Camera-type eye (tissue), 1 donor: ENCODE data around the gene MUC6. TPM values are rescaled to one million over a fixed set of nuclear protein-coding genes. Genes with fewer than 3 reads are reported as not detected.

Source experiments
- total RNA-seq: library from RNA; depleted of rRNA; stranded (reverse); fragments of >200 nt; gene quantifications from one replicate; pipeline ENCODE4 v1.2.3, GENCODE V29; 2014

Gene MUC6, protein sequence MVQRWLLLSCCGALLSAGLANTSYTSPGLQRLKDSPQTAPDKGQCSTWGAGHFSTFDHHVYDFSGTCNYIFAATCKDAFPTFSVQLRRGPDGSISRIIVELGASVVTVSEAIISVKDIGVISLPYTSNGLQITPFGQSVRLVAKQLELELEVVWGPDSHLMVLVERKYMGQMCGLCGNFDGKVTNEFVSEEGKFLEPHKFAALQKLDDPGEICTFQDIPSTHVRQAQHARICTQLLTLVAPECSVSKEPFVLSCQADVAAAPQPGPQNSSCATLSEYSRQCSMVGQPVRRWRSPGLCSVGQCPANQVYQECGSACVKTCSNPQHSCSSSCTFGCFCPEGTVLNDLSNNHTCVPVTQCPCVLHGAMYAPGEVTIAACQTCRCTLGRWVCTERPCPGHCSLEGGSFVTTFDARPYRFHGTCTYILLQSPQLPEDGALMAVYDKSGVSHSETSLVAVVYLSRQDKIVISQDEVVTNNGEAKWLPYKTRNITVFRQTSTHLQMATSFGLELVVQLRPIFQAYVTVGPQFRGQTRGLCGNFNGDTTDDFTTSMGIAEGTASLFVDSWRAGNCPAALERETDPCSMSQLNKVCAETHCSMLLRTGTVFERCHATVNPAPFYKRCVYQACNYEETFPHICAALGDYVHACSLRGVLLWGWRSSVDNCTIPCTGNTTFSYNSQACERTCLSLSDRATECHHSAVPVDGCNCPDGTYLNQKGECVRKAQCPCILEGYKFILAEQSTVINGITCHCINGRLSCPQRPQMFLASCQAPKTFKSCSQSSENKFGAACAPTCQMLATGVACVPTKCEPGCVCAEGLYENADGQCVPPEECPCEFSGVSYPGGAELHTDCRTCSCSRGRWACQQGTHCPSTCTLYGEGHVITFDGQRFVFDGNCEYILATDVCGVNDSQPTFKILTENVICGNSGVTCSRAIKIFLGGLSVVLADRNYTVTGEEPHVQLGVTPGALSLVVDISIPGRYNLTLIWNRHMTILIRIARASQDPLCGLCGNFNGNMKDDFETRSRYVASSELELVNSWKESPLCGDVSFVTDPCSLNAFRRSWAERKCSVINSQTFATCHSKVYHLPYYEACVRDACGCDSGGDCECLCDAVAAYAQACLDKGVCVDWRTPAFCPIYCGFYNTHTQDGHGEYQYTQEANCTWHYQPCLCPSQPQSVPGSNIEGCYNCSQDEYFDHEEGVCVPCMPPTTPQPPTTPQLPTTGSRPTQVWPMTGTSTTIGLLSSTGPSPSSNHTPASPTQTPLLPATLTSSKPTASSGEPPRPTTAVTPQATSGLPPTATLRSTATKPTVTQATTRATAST (N-terminal part only)
- total RNA-seq = not detected

DNA sequence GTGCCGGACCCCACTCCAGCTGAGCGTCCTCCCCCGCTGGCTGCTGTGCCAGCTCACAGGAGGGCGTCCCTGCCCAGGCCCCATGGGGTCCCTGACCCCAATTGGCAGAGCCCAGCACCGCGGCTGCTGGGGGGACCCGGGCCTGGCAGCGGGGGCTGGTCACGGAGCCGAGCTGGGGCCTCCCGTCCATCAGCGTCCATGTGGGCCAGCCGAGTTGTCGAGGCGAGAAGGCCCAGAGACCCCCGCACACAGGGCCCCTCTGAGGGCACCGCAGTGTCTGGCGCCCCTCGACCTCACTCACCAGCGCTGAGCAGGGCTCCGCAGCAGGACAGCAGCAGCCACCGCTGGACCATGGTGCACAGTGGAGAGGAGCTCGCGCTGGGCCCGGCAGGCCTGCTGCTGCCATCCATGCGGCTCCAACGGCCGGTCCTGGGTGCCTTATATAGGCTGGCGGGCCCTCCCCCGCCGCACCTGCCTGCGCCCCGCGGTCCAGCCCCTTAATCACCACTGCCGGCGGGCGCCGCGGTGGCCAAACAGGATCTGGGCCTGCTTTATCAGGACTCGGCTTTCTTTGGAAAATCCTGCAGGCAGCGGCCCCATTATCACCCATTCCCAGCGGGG lies at the start of gene MUC6:
Gene MUC6, minus strand, starts transcription at position 416 of the 621 bp plus-strand sequence. Its CDS starts 63 bp downstream, at position 353.

DNA sequence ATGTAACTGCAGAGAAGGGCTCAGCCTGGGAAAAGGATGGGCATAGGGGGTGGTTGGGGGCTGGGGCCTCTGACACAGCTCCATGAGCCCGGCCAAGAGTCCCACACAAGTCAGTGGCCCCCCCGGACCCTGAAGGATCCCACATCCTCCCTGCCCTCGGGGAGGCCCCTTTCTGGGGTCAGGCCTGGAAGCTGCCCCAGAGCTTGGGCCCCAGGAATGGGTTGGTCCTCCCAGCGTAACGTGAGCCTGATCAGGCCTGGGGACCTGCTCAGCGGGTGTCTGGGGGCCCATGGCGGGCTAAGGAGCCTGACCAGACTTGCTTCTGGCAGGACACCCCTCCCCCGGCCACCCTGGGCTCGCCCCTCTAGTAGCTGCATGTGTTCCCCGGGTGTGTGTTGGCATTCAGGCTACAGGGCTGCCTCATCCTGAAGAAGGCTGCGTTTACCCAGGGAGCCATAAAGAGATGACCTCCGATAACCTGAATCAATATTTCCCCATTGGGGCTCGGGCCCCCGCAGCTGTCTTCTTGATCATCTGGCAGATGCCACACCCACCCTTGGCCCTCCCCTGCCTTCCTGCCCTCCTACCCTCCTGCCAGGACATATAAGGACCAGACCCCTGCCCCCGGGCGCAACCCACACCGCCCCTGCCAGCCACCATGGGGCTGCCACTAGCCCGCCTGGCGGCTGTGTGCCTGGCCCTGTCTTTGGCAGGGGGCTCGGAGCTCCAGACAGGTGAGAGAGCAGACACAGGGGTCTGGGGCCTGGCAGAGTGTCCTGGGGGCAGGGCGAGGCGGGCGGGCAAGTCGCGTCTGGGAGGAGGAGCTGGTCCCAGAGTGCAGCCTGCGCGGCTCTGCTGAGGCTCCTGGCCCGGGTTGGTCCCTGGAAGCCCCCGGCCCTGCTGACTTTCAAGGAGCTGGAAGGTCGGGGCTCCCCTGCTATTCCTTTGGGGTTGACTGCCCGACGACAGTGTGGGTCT lies 38.0 kb upstream of the MUC6 start, which contains the start of gene MUC2:
Gene MUC2, plus strand, starts transcription at position 631 of the 978 bp plus-strand sequence.

Other genes with a start within 250 kb of the MUC6 start
- 6.4 TPM for gene CEND1, start 246.6 kb downstream of the MUC6 start, total RNA-seq
- gene SLC25A22, start 238.4 kb downstream of the MUC6 start, total RNA-seq = 27.7 TPM
- 17.8 TPM for gene PIDD1, start 231.5 kb downstream of the MUC6 start, total RNA-seq
- 169 TPM for gene RPLP2, start 226.8 kb downstream of the MUC6 start, total RNA-seq
- 28.0 TPM for gene PNPLA2, start 217.8 kb downstream of the MUC6 start, total RNA-seq
- 9.5 TPM for gene CRACR2B, start 208.8 kb downstream of the MUC6 start, total RNA-seq
- gene CD151, start 203.8 kb downstream of the MUC6 start, total RNA-seq = 149 TPM
- 23.9 TPM for gene POLR2L, start 194.2 kb downstream of the MUC6 start, total RNA-seq
- 62.2 TPM for gene TSPAN4, start 193.9 kb downstream of the MUC6 start, total RNA-seq
- gene CHID1, start 125.9 kb downstream of the MUC6 start, total RNA-seq = 86.6 TPM
- 55.5 TPM for gene AP2A2, start 110.8 kb downstream of the MUC6 start, total RNA-seq
- gene MUC2, start 38.2 kb upstream of the MUC6 start, total RNA-seq = not detected
- 0.16 TPM for gene MUC5AC, start 121.2 kb upstream of the MUC6 start, total RNA-seq
- gene MUC5B, start 186.3 kb upstream of the MUC6 start, total RNA-seq = 5.1 TPM